Adrenal gland (tissue), 5 donors: ENCODE data around the gene NUP210L.
A peak's percentile ranks its signal among the peaks of the same experiment; 100 is the strongest.

ENCODE experiments used
- POLR2A ChIP-seq, 2 donors: fragments of 450-650 bp; IDR thresholded peaks; one replicate each; pipeline ENCODE4 v1.6.1; 2017; ENCODE audit warnings: antibody characterized with exemption in 2 of 2, mild to moderate bottlenecking in 2 of 2, moderate library complexity in 1 of 2
- TF ChIP-seq, protein P1 (sequence below), 6 experiments: fragments of 450-650 bp in 4 of 6; fragments of 200-600 bp in 2 of 6; sonication (generic) in 1 of 6; IDR thresholded peaks; 1 replicate in 5 of 6; 2 replicates in 1 of 6; pipeline versions ENCODE4 v1.5.1 to v1.8.0; 2016 to 2021; ENCODE audit warnings: antibody characterized with exemption in 6 of 6, mild to moderate bottlenecking in 2 of 6, moderate library complexity in 1 of 6
- donor health status: DM: no; HTN: no; CAD: no.

DNA sequence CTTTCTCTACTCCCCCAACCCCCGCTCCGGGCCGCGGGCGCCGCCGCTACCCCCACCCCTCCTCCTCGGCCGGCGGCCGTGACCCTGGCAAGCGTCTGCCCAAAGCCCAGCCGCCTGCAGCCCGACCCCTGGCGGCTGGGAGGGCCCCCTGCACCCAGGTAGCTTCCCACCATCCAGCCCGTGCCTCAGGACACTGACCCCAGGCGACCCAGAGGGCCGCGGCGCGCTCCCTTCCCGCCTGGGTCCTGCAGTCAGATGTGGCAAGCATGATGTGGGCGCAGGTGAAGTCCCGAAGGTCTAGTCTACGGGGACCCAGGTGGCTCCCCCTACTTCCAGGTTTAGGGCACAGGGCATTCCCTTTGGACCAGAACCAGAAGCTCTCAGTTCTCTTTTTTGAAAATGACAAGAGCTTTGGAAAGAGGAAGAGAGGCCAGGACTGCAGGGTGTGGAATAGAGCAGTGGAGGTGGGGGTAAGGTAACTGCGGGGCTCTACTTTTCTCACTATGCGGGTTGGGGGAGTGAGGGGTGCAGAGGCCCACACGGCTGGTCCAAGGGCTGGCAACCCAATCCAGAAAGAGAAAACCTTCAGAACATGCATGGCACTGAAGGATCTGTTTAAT lies 208.1 kb downstream of the NUP210L start, which contains the start of gene DENND4B:
- TF ChIP-seq, protein P1, sequence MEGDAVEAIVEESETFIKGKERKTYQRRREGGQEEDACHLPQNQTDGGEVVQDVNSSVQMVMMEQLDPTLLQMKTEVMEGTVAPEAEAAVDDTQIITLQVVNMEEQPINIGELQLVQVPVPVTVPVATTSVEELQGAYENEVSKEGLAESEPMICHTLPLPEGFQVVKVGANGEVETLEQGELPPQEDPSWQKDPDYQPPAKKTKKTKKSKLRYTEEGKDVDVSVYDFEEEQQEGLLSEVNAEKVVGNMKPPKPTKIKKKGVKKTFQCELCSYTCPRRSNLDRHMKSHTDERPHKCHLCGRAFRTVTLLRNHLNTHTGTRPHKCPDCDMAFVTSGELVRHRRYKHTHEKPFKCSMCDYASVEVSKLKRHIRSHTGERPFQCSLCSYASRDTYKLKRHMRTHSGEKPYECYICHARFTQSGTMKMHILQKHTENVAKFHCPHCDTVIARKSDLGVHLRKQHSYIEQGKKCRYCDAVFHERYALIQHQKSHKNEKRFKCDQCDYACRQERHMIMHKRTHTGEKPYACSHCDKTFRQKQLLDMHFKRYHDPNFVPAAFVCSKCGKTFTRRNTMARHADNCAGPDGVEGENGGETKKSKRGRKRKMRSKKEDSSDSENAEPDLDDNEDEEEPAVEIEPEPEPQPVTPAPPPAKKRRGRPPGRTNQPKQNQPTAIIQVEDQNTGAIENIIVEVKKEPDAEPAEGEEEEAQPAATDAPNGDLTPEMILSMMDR (IDR thresholded peaks at IDR 0.05): peak; percentile 84 to 96 (median 88)
- TF ChIP-seq POLR2A (IDR thresholded peaks at IDR 0.05): no peak
